Measurements from ENCODE around the gene FOXP1.
A peak's percentile ranks its signal among the peaks of the same experiment; 100 is the strongest.

FOXP1 gene

GRCh38 chr3:71025010-71025409 lies 558.5 kb downstream of the FOXP1 start:
- no peak overlapping the region for H2AK5ac ChIP-seq (ENCODE audit: low read length)
- H3K23ac ChIP-seq (ENCODE audit: low read length), result no peak overlapping the region
- H3K4me1 ChIP-seq (ENCODE audit: control insufficient read depth in 1 of 2, insufficient read depth in 2 of 2, low read length in 2 of 2), result no peaks in the 10 kb centered on the region
- no peak overlapping the region for H3K4ac ChIP-seq (ENCODE audit: low read depth, low read length)
- H3K79me2 ChIP-seq (ENCODE audit: control insufficient read depth, insufficient read depth, low read length, poor library complexity), result no peaks in the 10 kb centered on the region
- H3K79me1 ChIP-seq (ENCODE audit: low read length), result no peaks in the 10 kb centered on the region
- no peak overlapping the region for H3K27ac ChIP-seq (ENCODE audit: low read depth, low read length)
- H2BK12ac ChIP-seq (ENCODE audit: low read length), result no peak overlapping the region
- H2BK5ac ChIP-seq (ENCODE audit: low read depth, low read length, poor library complexity), result no peak overlapping the region
- H3K14ac ChIP-seq (ENCODE audit: low read length), result no peak overlapping the region
- H2AFZ ChIP-seq (ENCODE audit: insufficient read depth, low read length, poor library complexity), result no peak overlapping the region
- no peak overlapping the region for H3K4me3 ChIP-seq (ENCODE audit: low read depth, low read length)
- no peak overlapping the region for H3K9ac ChIP-seq (ENCODE audit: low read length)
- WGBS (ENCODE audit: extremely low coverage, insufficient coverage, insufficient read length), result no CpG with 5 or more reads among the region's 8 CpGs
- no peak overlapping the region for H2BK120ac ChIP-seq (ENCODE audit: insufficient read depth, low read length, poor library complexity)
- no peak overlapping the region for H4K8ac ChIP-seq (ENCODE audit: low read depth, low read length)
- no peak overlapping the region for H3K18ac ChIP-seq (ENCODE audit: low read length)
- H3K4me2 ChIP-seq (ENCODE audit: low read length), result no peak overlapping the region
- H3K27me3 ChIP-seq (ENCODE audit: insufficient read depth, low read length), result no peaks in the 10 kb centered on the region
- no peaks in the 10 kb centered on the region for H3K36me3 ChIP-seq (ENCODE audit: control insufficient read depth in 1 of 2, insufficient read depth in 2 of 2, low read length in 2 of 2)
- H3K9me3 ChIP-seq (ENCODE audit: insufficient read depth, low read depth, low read length), result no peaks in the 10 kb centered on the region
- no peak overlapping the region for H4K12ac ChIP-seq (ENCODE audit: low read depth, low read length)
- peak in 1 of 2 donors; percentile 46 for DNase-seq
- H4K91ac ChIP-seq (ENCODE audit: low read depth, low read length), result no peak overlapping the region

GRCh38 chr3:71022551-71023335 lies 560.8 kb downstream of the FOXP1 start:
- no peak overlapping the region for H4K8ac ChIP-seq (ENCODE audit: low read depth, low read length)
- no peak overlapping the region for H3K18ac ChIP-seq (ENCODE audit: low read length)
- no CpG with 5 or more reads among the region's 5 CpGs for WGBS (ENCODE audit: extremely low coverage, insufficient coverage, insufficient read length)
- no peak overlapping the region for H3K4me2 ChIP-seq (ENCODE audit: low read length)
- no peaks in the 10 kb centered on the region for H3K79me1 ChIP-seq (ENCODE audit: low read length)
- no peak overlapping the region for H3K4me3 ChIP-seq (ENCODE audit: low read depth, low read length)
- H2BK5ac ChIP-seq (ENCODE audit: low read depth, low read length, poor library complexity), result no peak overlapping the region
- H2BK120ac ChIP-seq (ENCODE audit: insufficient read depth, low read length, poor library complexity), result no peak overlapping the region
- no peak overlapping the region for H4K12ac ChIP-seq (ENCODE audit: low read depth, low read length)
- H3K36me3 ChIP-seq (ENCODE audit: control insufficient read depth in 1 of 2, insufficient read depth in 2 of 2, low read length in 2 of 2), result no peaks in the 10 kb centered on the region
- no peak overlapping the region for H4K91ac ChIP-seq (ENCODE audit: low read depth, low read length)
- no peak overlapping the region for H3K4ac ChIP-seq (ENCODE audit: low read depth, low read length)
- H2AK5ac ChIP-seq (ENCODE audit: low read length), result no peak overlapping the region
- peak in 1 of 2 donors; percentile 41 for DNase-seq
- no peak overlapping the region for H3K14ac ChIP-seq (ENCODE audit: low read length)
- no peak overlapping the region for H3K27ac ChIP-seq (ENCODE audit: low read depth, low read length)
- H3K4me1 ChIP-seq (ENCODE audit: control insufficient read depth in 1 of 2, insufficient read depth in 2 of 2, low read length in 2 of 2), result no peaks in the 10 kb centered on the region
- H2AFZ ChIP-seq (ENCODE audit: insufficient read depth, low read length, poor library complexity), result no peak overlapping the region
- H3K27me3 ChIP-seq (ENCODE audit: insufficient read depth, low read length), result no peaks in the 10 kb centered on the region
- no peaks in the 10 kb centered on the region for H3K79me2 ChIP-seq (ENCODE audit: control insufficient read depth, insufficient read depth, low read length, poor library complexity)
- no peak overlapping the region for H3K23ac ChIP-seq (ENCODE audit: low read length)
- H3K9me3 ChIP-seq (ENCODE audit: insufficient read depth, low read depth, low read length), result no peaks in the 10 kb centered on the region
- H2BK12ac ChIP-seq (ENCODE audit: low read length), result no peak overlapping the region
- H3K9ac ChIP-seq (ENCODE audit: low read length), result no peak overlapping the region

DNA sequence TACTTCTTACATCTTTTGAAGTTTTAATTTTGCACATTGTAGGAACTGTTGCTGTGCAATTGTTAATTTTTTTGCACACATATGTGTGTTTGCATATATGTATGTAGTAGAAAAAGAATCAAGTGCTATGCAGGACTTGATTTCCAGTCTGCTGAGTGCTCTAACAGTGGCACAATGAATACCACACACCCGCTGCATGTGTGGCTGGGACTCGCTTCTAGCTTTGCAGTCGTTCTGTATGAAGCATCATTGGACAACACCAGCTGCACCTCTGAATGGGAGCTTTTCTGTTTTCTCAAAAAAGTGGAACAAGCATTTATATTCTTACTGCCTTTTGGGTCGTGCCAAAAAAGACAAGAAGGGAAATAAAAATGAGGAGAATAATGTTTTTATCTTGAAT lies 564.7 kb downstream of the FOXP1 start:
- Histone ChIP-seq H2BK5ac (ENCODE audit: low read depth, low read length, poor library complexity) (no peak overlapping the region), H3K27me3 (ENCODE audit: insufficient read depth, low read length) (no peaks in the 10 kb centered on the region), H3K4me1 (ENCODE audit: control insufficient read depth in 1 of 2, insufficient read depth in 2 of 2, low read length in 2 of 2) (no peaks in the 10 kb centered on the region), H3K14ac (ENCODE audit: low read length) (no peak overlapping the region), H3K79me1 (ENCODE audit: low read length) (no peaks in the 10 kb centered on the region), H2BK12ac (ENCODE audit: low read length) (no peak overlapping the region), H4K91ac (ENCODE audit: low read depth, low read length) (no peak overlapping the region), H3K79me2 (ENCODE audit: control insufficient read depth, insufficient read depth, low read length, poor library complexity) (no peaks in the 10 kb centered on the region), H2BK120ac (ENCODE audit: insufficient read depth, low read length, poor library complexity) (no peak overlapping the region), H3K36me3 (ENCODE audit: control insufficient read depth in 1 of 2, insufficient read depth in 2 of 2, low read length in 2 of 2) (no peaks in the 10 kb centered on the region), H3K18ac (ENCODE audit: low read length) (no peak overlapping the region), H3K4ac (ENCODE audit: low read depth, low read length) (no peak overlapping the region), H3K4me3 (ENCODE audit: low read depth, low read length) (no peak overlapping the region), H4K12ac (ENCODE audit: low read depth, low read length) (no peak overlapping the region), H2AFZ (ENCODE audit: insufficient read depth, low read length, poor library complexity) (no peak overlapping the region), H3K9ac (ENCODE audit: low read length) (no peak overlapping the region), H3K27ac (ENCODE audit: low read depth, low read length) (no peak overlapping the region), H3K9me3 (ENCODE audit: insufficient read depth, low read depth, low read length) (no peaks in the 10 kb centered on the region), H4K8ac (ENCODE audit: low read depth, low read length) (no peak overlapping the region), H3K23ac (ENCODE audit: low read length) (no peak overlapping the region), H3K4me2 (ENCODE audit: low read length) (no peak overlapping the region), H2AK5ac (ENCODE audit: low read length) (no peak overlapping the region)
- DNase-seq, result no peak
- WGBS (ENCODE audit: extremely low coverage, insufficient coverage, insufficient read length), result no CpG with 5 or more reads among the region's 4 CpGs

- H3K4me1 ChIP-seq (ENCODE audit: control insufficient read depth in 1 of 2, insufficient read depth in 2 of 2, low read length in 2 of 2), result no peaks in the 10 kb centered on the region
- no peak overlapping the region for H3K18ac ChIP-seq (ENCODE audit: low read length)
- H2BK5ac ChIP-seq (ENCODE audit: low read depth, low read length, poor library complexity), result no peak overlapping the region
- H3K27me3 ChIP-seq (ENCODE audit: insufficient read depth, low read length), result no peaks in the 10 kb centered on the region
- no peak overlapping the region for H3K27ac ChIP-seq (ENCODE audit: low read depth, low read length)
- H3K79me1 ChIP-seq (ENCODE audit: low read length), result no peaks in the 10 kb centered on the region
- no peak overlapping the region for H4K8ac ChIP-seq (ENCODE audit: low read depth, low read length)
- no peaks in the 10 kb centered on the region for H3K9me3 ChIP-seq (ENCODE audit: insufficient read depth, low read depth, low read length)
- H2AK5ac ChIP-seq (ENCODE audit: low read length), result no peak overlapping the region
- H2AFZ ChIP-seq (ENCODE audit: insufficient read depth, low read length, poor library complexity), result no peak overlapping the region
- no peak for DNase-seq
- H3K23ac ChIP-seq (ENCODE audit: low read length), result no peak overlapping the region
- H2BK12ac ChIP-seq (ENCODE audit: low read length), result no peak overlapping the region
- H4K12ac ChIP-seq (ENCODE audit: low read depth, low read length), result no peak overlapping the region
- no peaks in the 10 kb centered on the region for H3K36me3 ChIP-seq (ENCODE audit: control insufficient read depth in 1 of 2, insufficient read depth in 2 of 2, low read length in 2 of 2)
- no peak overlapping the region for H3K4me2 ChIP-seq (ENCODE audit: low read length)
- no peak overlapping the region for H3K4ac ChIP-seq (ENCODE audit: low read depth, low read length)
- H4K91ac ChIP-seq (ENCODE audit: low read depth, low read length), result no peak overlapping the region
- H3K4me3 ChIP-seq (ENCODE audit: low read depth, low read length), result no peak overlapping the region
- no peak overlapping the region for H3K14ac ChIP-seq (ENCODE audit: low read length)
- no peak overlapping the region for H3K9ac ChIP-seq (ENCODE audit: low read length)
- no peaks in the 10 kb centered on the region for H3K79me2 ChIP-seq (ENCODE audit: control insufficient read depth, insufficient read depth, low read length, poor library complexity)
- WGBS (ENCODE audit: extremely low coverage, insufficient coverage, insufficient read length), result no CpG with 5 or more reads among the region's 10 CpGs
- no peak overlapping the region for H2BK120ac ChIP-seq (ENCODE audit: insufficient read depth, low read length, poor library complexity)
Observed at GRCh38 chr3:71016178-71016845, 567.2 kb downstream of the FOXP1 start.

Measured in trophoblast cell (in vitro differentiated cells and primary cell).